ENCODE measurements around the gene CDK11A.
"Not testable (repeated sequence)": the region's sequence is repeated elsewhere in the genome, so short reads cannot be mapped to it uniquely, and the experiment has no call there.

CDK11A gene

GRCh38 chr1:1721201-1721600 lies 3.0 kb downstream of the CDK11A start:
- DNase-seq (ENCODE audit: low spot score): no peak

- not testable (repeated sequence) for DNase-seq (ENCODE audit: low spot score)
Measured at GRCh38 chr1:1715109-1715883, 8.9 kb downstream of the CDK11A start.

GRCh38 chr1:1707897-1708296 lies 16.3 kb downstream of the CDK11A start:
- not testable (repeated sequence) for DNase-seq (ENCODE audit: low spot score)

DNA sequence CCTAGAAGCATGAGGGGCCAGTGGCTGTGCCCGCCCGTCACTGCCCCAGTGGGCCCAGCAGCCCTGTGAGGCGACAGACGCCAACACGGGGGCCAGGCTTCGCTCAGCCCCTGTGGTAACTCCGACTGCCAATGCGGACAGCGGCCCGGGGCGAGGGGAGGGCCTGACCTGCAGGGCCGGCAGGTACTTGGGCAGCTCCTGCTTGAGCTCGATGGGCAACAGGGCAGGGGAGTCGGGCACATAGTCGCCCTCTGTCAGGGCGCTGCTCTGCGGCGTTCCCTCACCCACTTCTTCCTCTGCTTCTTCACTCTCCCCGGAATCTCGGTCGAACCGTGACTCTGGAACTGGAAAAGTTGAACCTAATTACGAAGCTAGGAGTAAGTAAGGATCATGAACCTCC lies 16.9 kb downstream of the CDK11A start:
- not testable (repeated sequence) for DNase-seq (ENCODE audit: low spot score)

DNA sequence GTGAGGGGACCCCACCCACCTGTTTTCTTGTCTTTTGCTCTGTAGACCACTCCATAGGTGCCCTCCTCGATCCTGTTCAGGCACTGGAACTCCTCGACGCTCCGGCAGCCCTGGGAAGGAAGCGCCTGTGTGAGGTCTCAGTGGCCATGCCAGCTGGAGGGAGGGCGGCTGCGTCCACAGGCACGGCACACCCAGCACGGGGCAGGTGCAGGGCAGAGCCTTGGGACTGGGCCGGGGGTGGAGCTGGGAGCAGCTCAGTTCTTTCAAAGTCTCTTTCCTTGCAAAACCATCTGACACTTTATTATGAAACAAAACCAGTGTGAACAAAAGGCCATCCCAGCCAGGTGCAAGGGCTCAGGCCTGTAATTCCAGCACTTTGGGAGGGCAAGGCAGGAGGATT lies 18.5 kb downstream of the CDK11A start:
- not testable (repeated sequence) for DNase-seq (ENCODE audit: low spot score)

- not testable (repeated sequence) for DNase-seq (ENCODE audit: low spot score)
Measured at GRCh38 chr1:1704284-1704957, 19.7 kb downstream of the CDK11A start.

GRCh38 chr1:1703796-1704195 lies 20.4 kb downstream of the CDK11A start:
- DNase-seq (ENCODE audit: low spot score): no peak

- DNase-seq (ENCODE audit: low spot score): not testable (repeated sequence)
Measured at GRCh38 chr1:1702506-1702905, 21.7 kb downstream of the CDK11A start.

GRCh38 chr1:1700557-1700956 lies 23.6 kb downstream of the CDK11A start:
- not testable (repeated sequence) for DNase-seq (ENCODE audit: low spot score)

DNA sequence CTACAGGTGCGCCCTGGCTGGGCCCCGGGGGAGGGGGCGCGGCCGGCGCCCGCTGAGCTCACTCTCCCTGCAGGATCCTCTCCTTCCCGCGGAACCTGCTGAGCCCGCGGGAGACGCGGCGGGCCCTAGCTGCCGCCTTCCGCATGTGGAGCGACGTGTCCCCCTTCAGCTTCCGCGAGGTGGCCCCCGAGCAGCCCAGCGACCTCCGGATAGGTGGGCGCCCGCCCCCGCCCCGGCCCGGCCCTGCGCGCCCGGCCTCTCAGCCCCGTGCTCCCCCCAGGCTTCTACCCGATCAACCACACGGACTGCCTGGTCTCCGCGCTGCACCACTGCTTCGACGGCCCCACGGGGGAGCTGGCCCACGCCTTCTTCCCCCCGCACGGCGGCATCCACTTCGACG lies 24.1 kb downstream of the CDK11A start:
- DNase-seq (ENCODE audit: low spot score): not testable (repeated sequence)

DNA sequence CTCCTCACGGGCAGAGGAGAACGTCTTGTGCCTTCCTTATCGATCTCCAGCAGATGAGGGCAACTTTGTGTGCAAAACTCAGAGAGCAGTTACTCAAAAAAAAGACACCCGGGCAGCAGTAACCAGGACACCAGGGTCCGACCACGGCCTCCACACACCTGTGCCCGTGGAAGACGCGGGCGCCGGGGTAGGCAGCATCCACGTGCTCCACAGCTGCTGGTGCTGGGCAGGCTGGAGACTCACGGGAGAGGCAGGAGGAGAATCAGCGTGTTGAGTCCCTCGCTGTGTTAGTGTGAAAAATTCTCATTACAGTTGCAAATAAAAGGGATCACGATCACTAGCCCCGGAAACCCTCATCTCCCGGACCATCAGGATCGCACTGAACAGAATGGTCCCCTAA lies 25.1 kb downstream of the CDK11A start:
- DNase-seq (ENCODE audit: low spot score): not testable (repeated sequence)

DNA sequence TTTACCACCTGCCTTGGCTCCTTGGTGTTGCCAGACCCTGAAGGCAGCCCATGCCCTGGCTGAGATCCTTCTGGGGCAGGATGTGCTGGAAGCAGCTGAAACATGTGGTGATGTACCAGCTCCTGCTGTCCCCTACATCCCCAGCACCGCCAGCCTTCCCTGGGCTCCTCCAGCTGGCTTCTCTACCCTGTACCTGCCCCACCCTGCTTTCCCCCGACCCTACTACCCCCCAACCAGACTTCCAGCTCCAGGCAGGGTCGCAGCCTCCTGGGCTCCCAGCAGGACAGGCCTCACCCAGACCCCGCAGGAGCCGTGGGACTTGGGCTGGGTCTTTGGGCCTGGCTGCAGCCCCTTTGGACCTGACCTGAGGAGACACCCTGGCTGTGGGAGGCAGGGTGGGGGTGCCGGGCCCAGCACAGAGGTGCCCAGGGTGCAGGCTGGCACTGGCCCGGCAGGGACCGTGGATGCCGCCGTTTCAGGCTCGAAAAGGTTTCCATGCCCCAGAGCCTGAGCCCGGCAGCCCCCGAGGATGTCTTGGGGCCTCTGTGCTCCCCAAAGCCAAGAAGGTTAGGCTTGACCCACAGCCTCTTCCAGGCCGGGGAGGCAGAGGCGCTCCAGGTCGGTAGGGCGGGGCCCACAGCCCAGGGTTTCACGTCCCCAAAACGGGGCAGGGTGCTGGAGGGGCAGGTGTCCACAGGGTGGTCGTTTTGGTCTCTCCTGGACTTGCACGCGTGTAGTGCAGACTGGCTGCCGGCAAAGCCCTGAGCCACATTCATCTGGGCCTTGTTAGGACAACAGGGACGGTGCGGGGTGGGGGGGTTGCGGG lies 26.6 kb downstream of the CDK11A start:
- not testable (repeated sequence) for DNase-seq (ENCODE audit: low spot score)

DNA sequence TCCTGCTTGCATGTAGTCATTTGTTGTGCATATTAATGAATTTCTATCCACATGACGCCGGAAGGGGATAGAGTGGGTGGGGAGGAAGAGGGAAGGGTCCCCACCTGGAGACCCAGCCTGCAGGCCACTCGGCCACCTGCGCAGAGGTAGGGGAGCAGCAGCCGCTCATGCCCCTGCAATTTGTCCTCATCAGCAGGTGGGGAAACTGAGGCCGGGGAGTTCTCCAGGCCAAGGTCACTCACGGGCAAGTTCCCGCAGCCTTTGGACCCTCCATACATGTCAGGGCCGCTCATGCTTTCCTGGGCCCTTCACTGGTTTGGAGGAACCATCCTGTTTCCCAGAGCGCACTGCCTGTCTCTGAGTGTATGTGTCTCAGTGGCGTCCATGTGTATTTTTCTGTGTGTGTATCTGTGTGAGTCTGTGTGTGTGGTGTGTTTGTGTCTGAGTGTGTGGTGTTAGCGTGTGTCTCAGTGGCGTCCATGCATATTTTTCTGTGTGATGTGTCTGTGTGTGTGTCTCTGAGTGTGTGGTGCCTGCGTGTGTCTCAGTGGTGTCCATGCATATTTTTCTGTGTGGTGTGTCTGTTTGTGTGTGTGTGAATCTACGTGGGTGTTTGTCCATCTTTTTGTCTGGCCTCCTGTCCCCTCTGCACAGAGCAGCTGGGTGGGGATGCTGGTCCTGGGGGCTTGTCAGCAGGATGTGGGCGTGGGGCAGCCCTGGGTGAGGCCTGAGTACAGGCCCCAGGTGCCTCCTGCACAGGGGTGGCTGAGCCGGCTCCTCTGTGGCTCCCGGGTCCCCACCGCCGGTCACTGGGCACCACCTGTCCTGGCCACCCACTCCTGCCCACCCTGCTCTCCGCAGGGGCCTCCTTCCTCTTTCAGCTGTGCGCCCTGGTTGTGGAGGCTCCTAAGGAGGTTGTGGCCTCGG lies 27.5 kb downstream of the CDK11A start:
- DNase-seq (ENCODE audit: low spot score): not testable (repeated sequence)

- DNase-seq (ENCODE audit: low spot score): peak; percentile 93
Measured at GRCh38 chr1:1692714-1693647, 31.2 kb downstream of the CDK11A start, which contains the start of gene SLC35E2B. Gene SLC35E2B, minus strand, starts transcription at chr1:1692795. Its CDS starts 16,096 bp downstream, at chr1:1676699.

GRCh38 chr1:1692324-1692713 lies 31.8 kb downstream of the CDK11A start:
- DNase-seq (ENCODE audit: low spot score): peak; percentile 56

DNA sequence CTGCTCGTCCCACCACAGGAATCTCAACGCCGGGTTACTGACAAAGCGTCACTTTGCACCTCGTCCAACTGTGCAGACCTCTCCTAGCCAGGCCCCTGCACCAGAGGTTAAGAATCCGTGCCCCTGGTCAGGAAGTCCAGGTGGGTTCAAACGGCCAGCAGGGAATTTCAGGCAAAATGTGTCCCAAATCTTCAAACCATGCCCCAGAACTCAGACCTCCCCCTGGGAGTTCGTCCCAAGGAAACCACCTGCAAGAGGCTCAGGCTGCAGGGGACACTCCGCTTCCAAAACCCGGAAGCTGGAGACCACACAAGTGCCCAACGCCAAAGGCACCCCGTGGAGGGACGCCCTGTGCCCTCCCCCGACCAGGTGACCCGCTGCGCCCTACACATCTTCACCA lies 32.7 kb downstream of the CDK11A start:
- DNase-seq (ENCODE audit: low spot score): not testable (repeated sequence)

DNA sequence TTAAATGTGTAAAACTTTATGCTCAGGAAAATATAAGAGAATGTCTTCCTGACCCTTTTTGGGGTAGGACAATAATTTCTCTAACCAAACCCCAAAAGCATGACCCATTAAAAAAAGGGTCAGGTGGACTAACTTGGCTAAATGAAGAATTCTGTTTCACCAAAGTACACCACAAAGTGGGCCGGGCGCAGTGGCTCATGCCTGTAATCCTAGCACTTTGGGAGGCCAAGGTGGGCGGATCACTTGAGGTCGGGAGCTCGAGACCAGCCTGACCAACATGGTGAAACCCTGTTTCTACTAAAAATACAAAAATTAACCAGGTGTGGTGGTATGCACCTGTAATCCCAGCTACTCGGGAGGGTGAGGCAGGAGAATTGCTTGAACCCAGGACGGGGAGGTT lies 34.6 kb downstream of the CDK11A start:
- DNase-seq (ENCODE audit: low spot score): not testable (repeated sequence)

- no peak for DNase-seq (ENCODE audit: low spot score)
Measured at GRCh38 chr1:1687846-1688245, 36.3 kb downstream of the CDK11A start.

- DNase-seq (ENCODE audit: low spot score): no peak
Measured at GRCh38 chr1:1684031-1684681, 40.0 kb downstream of the CDK11A start.

Data from RKO (cell line).